AG09319 (cell line): Measurements from ENCODE around the gene BTBD17.

ENCODE experiments used
- DNase-seq: peaks from one replicate; pipeline ENCODE4 v3.0.0-alpha.2; 2010; ENCODE audit warnings: low read depth; ENCODE audit errors: extremely low read depth
- CTCF ChIP-seq: IDR thresholded peaks from 2 replicates; pipeline ENCODE4 v1.5.1; 2011; ENCODE audit warnings: low read depth, mild to moderate bottlenecking, inconsistent platforms, low read length, moderate library complexity

Gene BTBD17

GRCh38 chr17:74349120-74349519 is 12.5 kb downstream of the BTBD17 start:
- TF ChIP-seq CTCF: no peak
- DNase-seq: no peak

GRCh38 chr17:74347646-74348045 is 14.0 kb downstream of the BTBD17 start:
- no peak for TF ChIP-seq CTCF
- DNase-seq: no peak

GRCh38 chr17:74345433-74346241 is 16.0 kb downstream of the BTBD17 start:
- no peak for DNase-seq
- no peak for TF ChIP-seq CTCF

- no peak for TF ChIP-seq CTCF
- no peak for DNase-seq
Observed at GRCh38 chr17:74344658-74345057, 17.0 kb downstream of the BTBD17 start.

- TF ChIP-seq CTCF: no peak
- no peak for DNase-seq
Observed at GRCh38 chr17:74343526-74344284, 18.0 kb downstream of the BTBD17 start.

- no peak for DNase-seq
- no peak for TF ChIP-seq CTCF
Observed at GRCh38 chr17:74343121-74343520, 18.5 kb downstream of the BTBD17 start.

GRCh38 chr17:74342224-74342623 is 19.4 kb downstream of the BTBD17 start:
- no peak for TF ChIP-seq CTCF
- DNase-seq: no peak
